Trophoblast cell (in vitro differentiated cells and primary cell): Measurements from ENCODE around the gene PIAS1.
A peak's percentile ranks its signal among the peaks of the same experiment; 100 is the strongest.

ENCODE experiments used
- DNase-seq, 2 donors: peaks; one replicate each; pipeline ENCODE4 v3.0.0-alpha.2; 2016
- H2AFZ ChIP-seq: 2 replicates; pipeline ENCODE4 v1.6.1; 2013; ENCODE audit warnings: low read length, moderate library complexity, mild to moderate bottlenecking; ENCODE audit not compliant: insufficient read depth, poor library complexity
- H2AK5ac ChIP-seq: 2 replicates; pipeline ENCODE4 v1.6.1; 2013; ENCODE audit warnings: mild to moderate bottlenecking, low read length
- H2BK120ac ChIP-seq: 2 replicates; pipeline ENCODE4 v1.6.1; 2013; ENCODE audit warnings: low read length, mild to moderate bottlenecking, moderate library complexity; ENCODE audit not compliant: insufficient read depth, poor library complexity
- H2BK12ac ChIP-seq: 2 replicates; pipeline ENCODE4 v1.6.1; 2013; ENCODE audit warnings: mild to moderate bottlenecking, low read length, moderate library complexity
- H2BK5ac ChIP-seq: 2 replicates; pipeline ENCODE4 v1.6.1; 2013; ENCODE audit warnings: low read length, low read depth, moderate library complexity, mild to moderate bottlenecking; ENCODE audit not compliant: poor library complexity
- H3K14ac ChIP-seq: 2 replicates; pipeline ENCODE4 v1.6.1; 2013; ENCODE audit warnings: mild to moderate bottlenecking, low read length
- H3K18ac ChIP-seq: 2 replicates; pipeline ENCODE4 v1.6.1; 2013; ENCODE audit warnings: mild to moderate bottlenecking, low read length
- H3K23ac ChIP-seq: 2 replicates; pipeline ENCODE4 v1.6.1; 2013; ENCODE audit warnings: low read length
- H3K27ac ChIP-seq: 2 replicates; pipeline ENCODE4 v1.5.1; 2013; ENCODE audit warnings: low read depth, mild to moderate bottlenecking, inconsistent platforms, low read length, moderate library complexity
- H3K27me3 ChIP-seq: 2 replicates; pipeline ENCODE4 v1.6.1; 2013; ENCODE audit warnings: inconsistent platforms, mild to moderate bottlenecking, low read length, moderate library complexity; ENCODE audit not compliant: insufficient read depth
- H3K36me3 ChIP-seq, 2 experiments: 1 replicate in 1 of 2; 2 replicates in 1 of 2; pipeline ENCODE4 v1.6.1; 2013; ENCODE audit warnings: low read length in 2 of 2, mild to moderate bottlenecking in 2 of 2, moderate library complexity in 1 of 2; ENCODE audit not compliant: insufficient read depth in 2 of 2, control insufficient read depth in 1 of 2
- H3K4ac ChIP-seq: 2 replicates; pipeline ENCODE4 v1.6.1; 2013; ENCODE audit warnings: low read depth, mild to moderate bottlenecking, low read length, moderate library complexity
- H3K4me1 ChIP-seq, 2 experiments: 1 replicate in 1 of 2; 2 replicates in 1 of 2; pipeline ENCODE4 v1.6.1; 2013; ENCODE audit warnings: low read length in 2 of 2, mild to moderate bottlenecking in 2 of 2, moderate library complexity in 1 of 2; ENCODE audit not compliant: insufficient read depth in 2 of 2, control insufficient read depth in 1 of 2
- H3K4me2 ChIP-seq: 2 replicates; pipeline ENCODE4 v1.6.1; 2013; ENCODE audit warnings: inconsistent platforms, mild to moderate bottlenecking, low read length, moderate library complexity
- H3K4me3 ChIP-seq: 2 replicates; pipeline ENCODE4 v1.5.1; 2013; ENCODE audit warnings: mild to moderate bottlenecking, low read depth, low read length, inconsistent platforms
- H3K79me1 ChIP-seq: one replicate; pipeline ENCODE4 v1.6.1; 2013; ENCODE audit warnings: low read length
- H3K79me2 ChIP-seq: 2 replicates; pipeline ENCODE4 v1.6.1; 2013; ENCODE audit warnings: low read length, mild to moderate bottlenecking; ENCODE audit not compliant: control insufficient read depth, insufficient read depth, poor library complexity
- H3K9ac ChIP-seq: 2 replicates; pipeline ENCODE4 v1.6.1; 2013; ENCODE audit warnings: mild to moderate bottlenecking, low read length
- H3K9me3 ChIP-seq: 2 replicates; pipeline ENCODE4 v1.6.1; 2013; ENCODE audit warnings: low read depth, mild to moderate bottlenecking, control low read depth, inconsistent platforms, low read length; ENCODE audit not compliant: insufficient read depth
- H4K12ac ChIP-seq: 2 replicates; pipeline ENCODE4 v1.6.1; 2013; ENCODE audit warnings: low read depth, mild to moderate bottlenecking, low read length, moderate library complexity
- H4K8ac ChIP-seq: 2 replicates; pipeline ENCODE4 v1.6.1; 2013; ENCODE audit warnings: low read depth, mild to moderate bottlenecking, low read length, moderate library complexity
- H4K91ac ChIP-seq: one replicate; pipeline ENCODE4 v1.6.1; 2013; ENCODE audit warnings: low read depth, mild to moderate bottlenecking, low read length, moderate library complexity
- WGBS: extraction: QIAGEN DNeasy Blood & Tissue Kit; methylation state at CpG from one replicate; pipeline ENCODE4 v1.1.7; 2013; ENCODE audit warnings: missing lambda C conversion rate; ENCODE audit not compliant: insufficient read length, insufficient coverage; ENCODE audit errors: extremely low coverage; 5-methylcytosine and 5-hydroxymethylcytosine counted together

PIAS1 gene

GRCh38 chr15:68051907-68052306 is 2.2 kb upstream of the PIAS1 start:
- Histone ChIP-seq H2BK5ac (no peak overlapping the region), H3K4me2 (no peak overlapping the region)

GRCh38 chr15:68052431-68052830 is 1.7 kb upstream of the PIAS1 start:
- Histone ChIP-seq H2BK120ac (no peak overlapping the region), H3K9me3 (no peaks in the 10 kb centered on the region), H4K12ac (no peak overlapping the region), H3K79me2 (peaks cover 13% of the 10 kb centered on the region), H2AFZ (no peak overlapping the region), H3K4ac (no peak overlapping the region), H4K8ac (no peak overlapping the region), H3K4me3 (no peak overlapping the region), H3K4me1 (peaks cover 0 to 2% of the 10 kb centered on the region in 2 experiments), H2AK5ac (no peak overlapping the region), H2BK12ac (no peak overlapping the region), H3K79me1 (peaks cover 9% of the 10 kb centered on the region), H3K4me2 (no peak overlapping the region), H3K23ac (no peak overlapping the region), H3K27ac (no peak overlapping the region), H3K36me3 (no peaks in the 10 kb centered on the region), H2BK5ac (no peak overlapping the region), H3K18ac (no peak overlapping the region), H3K27me3 (no peaks in the 10 kb centered on the region), H3K14ac (no peak overlapping the region), H3K9ac (no peak overlapping the region), H4K91ac (no peak overlapping the region)
- no CpG with 5 or more reads among the region's 4 CpGs for WGBS
- DNase-seq = peak; percentile 77 to 94

More at GRCh38 chr15:68051907-68052306, 2.2 kb upstream of the PIAS1 start:
- Histone ChIP-seq H4K12ac (no peak overlapping the region), H3K4me3 (no peak overlapping the region), H3K4ac (no peak overlapping the region), H2AFZ (no peak overlapping the region), H3K14ac (no peak overlapping the region), H3K79me1 (peaks cover 9% of the 10 kb centered on the region), H3K9me3 (no peaks in the 10 kb centered on the region), H3K4me1 (peaks cover 0 to 2% of the 10 kb centered on the region in 2 experiments), H3K23ac (no peak overlapping the region), H2BK120ac (no peak overlapping the region), H3K18ac (no peak overlapping the region), H3K9ac (no peak overlapping the region), H4K91ac (no peak overlapping the region), H3K27me3 (no peaks in the 10 kb centered on the region), H4K8ac (no peak overlapping the region), H3K79me2 (peaks cover 13% of the 10 kb centered on the region), H3K27ac (no peak overlapping the region), H2AK5ac (no peak overlapping the region), H2BK12ac (no peak overlapping the region), H3K36me3 (no peaks in the 10 kb centered on the region)
- WGBS = no CpG with 5 or more reads among the region's 1 CpG
- DNase-seq = no peak

DNA sequence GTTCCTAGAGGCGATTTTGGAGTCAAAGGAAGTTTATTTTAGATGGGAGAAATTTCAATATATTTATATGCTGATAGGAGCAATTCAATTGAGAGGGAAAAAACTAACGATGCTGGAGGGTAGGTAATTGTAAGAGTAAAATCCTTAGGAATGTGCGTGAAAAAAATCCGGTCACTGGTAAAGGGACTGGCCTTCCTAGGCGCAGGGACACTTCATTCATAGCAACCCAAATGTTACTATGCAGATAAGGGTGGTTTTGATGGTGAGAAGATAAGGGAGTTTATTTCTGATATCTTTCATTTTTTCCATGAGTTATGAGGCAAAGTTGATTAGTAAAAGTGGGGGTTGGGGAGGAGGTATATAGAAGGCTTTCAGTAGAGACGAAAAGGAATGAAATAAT is 1.1 kb upstream of the PIAS1 start:
- no CpG with 5 or more reads among the region's 6 CpGs for whole genome bisulfite sequencing
- Histone ChIP-seq H3K36me3 (no peaks in the 10 kb centered on the region), H3K9me3 (no peaks in the 10 kb centered on the region), H4K12ac (no peak overlapping the region), H3K18ac (no peak overlapping the region), H3K4me2 (no peak overlapping the region), H3K27ac (no peak overlapping the region), H4K91ac (no peak overlapping the region), H3K23ac (no peak overlapping the region), H2AK5ac (no peak overlapping the region), H2BK5ac (no peak overlapping the region), H2BK12ac (no peak overlapping the region), H3K9ac (no peak overlapping the region), H2BK120ac (no peak overlapping the region), H4K8ac (no peak overlapping the region), H3K79me1 (peaks cover 9% of the 10 kb centered on the region), H2AFZ (no peak overlapping the region), H3K27me3 (no peaks in the 10 kb centered on the region), H3K4me1 (peaks cover 0 to 2% of the 10 kb centered on the region in 2 experiments), H3K79me2 (peaks cover 13% of the 10 kb centered on the region), H3K4ac (no peak overlapping the region), H3K14ac (no peak overlapping the region), H3K4me3 (no peak overlapping the region)
- peak; percentile 20 to 88 for DNase-seq

DNA sequence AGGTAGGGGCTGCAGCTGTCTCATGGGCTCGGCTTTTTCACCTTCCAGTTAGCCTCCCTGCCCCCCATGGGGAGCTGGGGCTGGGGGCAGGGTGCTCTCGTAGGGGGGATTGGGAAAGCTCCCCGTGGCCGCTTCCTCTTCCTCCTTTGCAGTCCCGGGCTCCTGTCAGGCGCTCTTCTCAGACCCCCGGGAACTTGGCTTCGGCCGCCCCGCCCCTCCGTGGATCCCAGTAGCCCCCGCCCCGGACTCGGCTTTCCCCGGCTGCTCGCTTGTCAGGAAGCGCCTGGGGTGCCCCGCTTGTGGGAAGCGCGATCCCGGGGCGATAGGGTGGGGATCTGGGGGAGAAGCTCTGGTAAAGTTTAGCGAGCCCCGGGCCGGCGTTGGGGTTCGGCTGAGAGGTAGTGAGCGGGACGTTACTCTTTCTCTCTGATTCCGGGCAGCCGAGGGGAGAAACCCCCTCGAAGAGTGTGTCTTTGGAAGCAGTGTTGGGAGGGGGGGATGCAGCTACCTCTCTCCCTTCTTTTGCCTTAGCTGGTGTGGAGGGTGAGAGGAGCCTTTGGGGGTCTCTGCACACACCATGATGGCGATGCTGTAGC is 611 bp downstream of the PIAS1 start:
- no peaks in the 10 kb centered on the region for H3K36me3 ChIP-seq
- H2AK5ac ChIP-seq = no peak overlapping the region
- H3K9ac ChIP-seq = peak overlapping the region; percentile 87
- H4K12ac ChIP-seq = peak overlapping the region; percentile 92
- DNase-seq = peak; percentile 10 to 38
- H3K27me3 ChIP-seq = no peaks in the 10 kb centered on the region
- peak overlapping the region; percentile 92 for H4K8ac ChIP-seq
- H2BK5ac ChIP-seq = peak overlapping the region; percentile 87
- H3K79me2 ChIP-seq = peaks cover 17% of the 10 kb centered on the region
- peak overlapping the region; percentile 68 for H3K4me2 ChIP-seq
- peak overlapping the region; percentile 94 for H3K14ac ChIP-seq
- peak overlapping the region; percentile 91 for H2BK120ac ChIP-seq
- peak overlapping the region; percentile 67 for H3K23ac ChIP-seq
- H3K27ac ChIP-seq = peak overlapping the region; percentile 94
- peak overlapping the region; percentile 90 for H3K18ac ChIP-seq
- peak overlapping the region; percentile 84 for H2AFZ ChIP-seq
- peaks cover 9% of the 10 kb centered on the region for H3K79me1 ChIP-seq
- no peak overlapping the region for H2BK12ac ChIP-seq
- no peaks in the 10 kb centered on the region for H3K9me3 ChIP-seq
- no CpG with 5 or more reads among the region's 33 CpGs for WGBS
- H3K4me3 ChIP-seq = peak overlapping the region; percentile 87
- peak overlapping the region; percentile 94 for H3K4ac ChIP-seq
- peaks cover 0 to 2% of the 10 kb centered on the region in 2 experiments for H3K4me1 ChIP-seq
- peak overlapping the region; percentile 92 for H4K91ac ChIP-seq
